ENCODE data around the gene ALDH1A2. TPM values are rescaled to one million over a fixed set of nuclear protein-coding genes. Genes with fewer than 3 reads are reported as not detected.
"Not testable (repeated sequence)": the region's sequence is repeated elsewhere in the genome, so short reads cannot be mapped to it uniquely, and the experiment has no call there.

ALDH1A2 gene
- total and polyA plus RNA-seq, 2 donors: 1.8 to 17.8 TPM

GRCh38 chr15:58103482-58103881, 38.0 kb upstream of the ALDH1A2 start:
- Histone ChIP-seq H3K4me3 (ENCODE audit: low read length in 2 of 2) (no peak overlapping the region), H3K4me1 (ENCODE audit: control insufficient read depth in 2 of 2, insufficient read depth in 2 of 2, low read length in 2 of 2) (no peaks in the 10 kb centered on the region), H3K27ac (ENCODE audit: low read depth in 1 of 2, low read length in 1 of 2) (no peak overlapping the region), H3K27me3 (ENCODE audit: control insufficient read depth in 2 of 2, insufficient read depth in 1 of 2, low read length in 1 of 2) (no peaks in the 10 kb centered on the region), H3K36me3 (ENCODE audit: control insufficient read depth in 2 of 2, insufficient read depth in 2 of 2, low read length in 1 of 2) (no peaks in the 10 kb centered on the region), H3K9me3 (ENCODE audit: control insufficient read depth in 2 of 2, insufficient read depth in 1 of 2, low read length in 1 of 2) (no peaks in the 10 kb centered on the region)
- DNase-seq (ENCODE audit: low read depth in 6 of 9, low spot score in 9 of 9): no peak

GRCh38 chr15:58096529-58097084, 31.1 kb upstream of the ALDH1A2 start:
- no peaks in the 10 kb centered on the region for H3K27me3 ChIP-seq (ENCODE audit: control insufficient read depth in 2 of 2, insufficient read depth in 1 of 2, low read length in 1 of 2)

GRCh38 chr15:58095415-58095814, 29.9 kb upstream of the ALDH1A2 start:
- no peak for DNase-seq (ENCODE audit: low read depth in 6 of 9, low spot score in 9 of 9)
- no peaks in the 10 kb centered on the region for H3K9me3 ChIP-seq (ENCODE audit: control insufficient read depth in 2 of 2, insufficient read depth in 1 of 2, low read length in 1 of 2)
- no peaks in the 10 kb centered on the region for H3K27me3 ChIP-seq (ENCODE audit: control insufficient read depth in 2 of 2, insufficient read depth in 1 of 2, low read length in 1 of 2)
- no peaks in the 10 kb centered on the region for H3K36me3 ChIP-seq (ENCODE audit: control insufficient read depth in 2 of 2, insufficient read depth in 2 of 2, low read length in 1 of 2)
- no peak overlapping the region for H3K27ac ChIP-seq (ENCODE audit: low read depth in 1 of 2, low read length in 1 of 2)
- 85% methylated on average over 2 of the region's 2 CpGs for WGBS
- H3K4me3 ChIP-seq (ENCODE audit: low read length in 2 of 2): no peak overlapping the region
- H3K4me1 ChIP-seq (ENCODE audit: control insufficient read depth in 2 of 2, insufficient read depth in 2 of 2, low read length in 2 of 2): no peaks in the 10 kb centered on the region

More at GRCh38 chr15:58096529-58097084, 31.1 kb upstream of the ALDH1A2 start:
- no peak for DNase-seq (ENCODE audit: low read depth in 6 of 9, low spot score in 9 of 9)
- WGBS: 97% methylated on average over 6 of the region's 6 CpGs
- Histone ChIP-seq H3K36me3 (ENCODE audit: control insufficient read depth in 2 of 2, insufficient read depth in 2 of 2, low read length in 1 of 2) (no peaks in the 10 kb centered on the region), H3K4me3 (ENCODE audit: low read length in 2 of 2) (no peak overlapping the region), H3K4me1 (ENCODE audit: control insufficient read depth in 2 of 2, insufficient read depth in 2 of 2, low read length in 2 of 2) (no peaks in the 10 kb centered on the region), H3K9me3 (ENCODE audit: control insufficient read depth in 2 of 2, insufficient read depth in 1 of 2, low read length in 1 of 2) (no peaks in the 10 kb centered on the region), H3K27ac (ENCODE audit: low read depth in 1 of 2, low read length in 1 of 2) (no peak overlapping the region)

GRCh38 chr15:58087871-58088270, 22.4 kb upstream of the ALDH1A2 start:
- H3K27me3 ChIP-seq (ENCODE audit: control insufficient read depth in 2 of 2, insufficient read depth in 1 of 2, low read length in 1 of 2): no peaks in the 10 kb centered on the region
- WGBS: 81% methylated on average over 2 of the region's 2 CpGs
- no peaks in the 10 kb centered on the region for H3K9me3 ChIP-seq (ENCODE audit: control insufficient read depth in 2 of 2, insufficient read depth in 1 of 2, low read length in 1 of 2)
- DNase-seq (ENCODE audit: low read depth in 6 of 9, low spot score in 9 of 9): no peak
- no peak overlapping the region for H3K27ac ChIP-seq (ENCODE audit: low read depth in 1 of 2, low read length in 1 of 2)
- no peaks in the 10 kb centered on the region for H3K4me1 ChIP-seq (ENCODE audit: control insufficient read depth in 2 of 2, insufficient read depth in 2 of 2, low read length in 2 of 2)
- no peaks in the 10 kb centered on the region for H3K36me3 ChIP-seq (ENCODE audit: control insufficient read depth in 2 of 2, insufficient read depth in 2 of 2, low read length in 1 of 2)
- H3K4me3 ChIP-seq (ENCODE audit: low read length in 2 of 2): no peak overlapping the region

GRCh38 chr15:58086491-58086890, 21.0 kb upstream of the ALDH1A2 start:
- no peak for DNase-seq (ENCODE audit: low read depth in 6 of 9, low spot score in 9 of 9)
- Histone ChIP-seq H3K4me3 (ENCODE audit: low read length in 2 of 2) (no peak overlapping the region), H3K9me3 (ENCODE audit: control insufficient read depth in 2 of 2, insufficient read depth in 1 of 2, low read length in 1 of 2) (no peaks in the 10 kb centered on the region), H3K27me3 (ENCODE audit: control insufficient read depth in 2 of 2, insufficient read depth in 1 of 2, low read length in 1 of 2) (no peaks in the 10 kb centered on the region), H3K36me3 (ENCODE audit: control insufficient read depth in 2 of 2, insufficient read depth in 2 of 2, low read length in 1 of 2) (no peaks in the 10 kb centered on the region), H3K27ac (ENCODE audit: low read depth in 1 of 2, low read length in 1 of 2) (no peak overlapping the region), H3K4me1 (ENCODE audit: control insufficient read depth in 2 of 2, insufficient read depth in 2 of 2, low read length in 2 of 2) (no peaks in the 10 kb centered on the region)
- 91% methylated on average over 2 of the region's 2 CpGs for WGBS

GRCh38 chr15:58083526-58083925, 18.0 kb upstream of the ALDH1A2 start:
- Histone ChIP-seq H3K9me3 (ENCODE audit: control insufficient read depth in 2 of 2, insufficient read depth in 1 of 2, low read length in 1 of 2) (no peaks in the 10 kb centered on the region), H3K27me3 (ENCODE audit: control insufficient read depth in 2 of 2, insufficient read depth in 1 of 2, low read length in 1 of 2) (no peaks in the 10 kb centered on the region), H3K4me1 (ENCODE audit: control insufficient read depth in 2 of 2, insufficient read depth in 2 of 2, low read length in 2 of 2) (no peaks in the 10 kb centered on the region), H3K4me3 (ENCODE audit: low read length in 2 of 2) (no peak overlapping the region), H3K36me3 (ENCODE audit: control insufficient read depth in 2 of 2, insufficient read depth in 2 of 2, low read length in 1 of 2) (no peaks in the 10 kb centered on the region), H3K27ac (ENCODE audit: low read depth in 1 of 2, low read length in 1 of 2) (no peak overlapping the region)
- DNase-seq (ENCODE audit: low read depth in 6 of 9, low spot score in 9 of 9): no peak

GRCh38 chr15:58081891-58082290, 16.4 kb upstream of the ALDH1A2 start:
- WGBS: 97% methylated on average over 4 of the region's 4 CpGs
- DNase-seq (ENCODE audit: low read depth in 6 of 9, low spot score in 9 of 9): no peak
- Histone ChIP-seq H3K4me1 (ENCODE audit: control insufficient read depth in 2 of 2, insufficient read depth in 2 of 2, low read length in 2 of 2) (no peaks in the 10 kb centered on the region), H3K27ac (ENCODE audit: low read depth in 1 of 2, low read length in 1 of 2) (no peak overlapping the region), H3K4me3 (ENCODE audit: low read length in 2 of 2) (no peak overlapping the region), H3K36me3 (ENCODE audit: control insufficient read depth in 2 of 2, insufficient read depth in 2 of 2, low read length in 1 of 2) (no peaks in the 10 kb centered on the region), H3K9me3 (ENCODE audit: control insufficient read depth in 2 of 2, insufficient read depth in 1 of 2, low read length in 1 of 2) (no peaks in the 10 kb centered on the region), H3K27me3 (ENCODE audit: control insufficient read depth in 2 of 2, insufficient read depth in 1 of 2, low read length in 1 of 2) (no peaks in the 10 kb centered on the region)

- 94% methylated on average over 1 of the region's 1 CpG for WGBS
These were observed 15.9 kb upstream of the ALDH1A2 start for GRCh38 chr15:58081456-58081855.

GRCh38 chr15:58080959-58081358, 15.4 kb upstream of the ALDH1A2 start:
- H3K27ac ChIP-seq (ENCODE audit: low read depth in 1 of 2, low read length in 1 of 2); H3K27me3 ChIP-seq (ENCODE audit: control insufficient read depth in 2 of 2, insufficient read depth in 1 of 2, low read length in 1 of 2); H3K36me3 ChIP-seq (ENCODE audit: control insufficient read depth in 2 of 2, insufficient read depth in 2 of 2, low read length in 1 of 2); DNase-seq (ENCODE audit: low read depth in 6 of 9, low spot score in 9 of 9); H3K9me3 ChIP-seq (ENCODE audit: control insufficient read depth in 2 of 2, insufficient read depth in 1 of 2, low read length in 1 of 2); H3K4me1 ChIP-seq (ENCODE audit: control insufficient read depth in 2 of 2, insufficient read depth in 2 of 2, low read length in 2 of 2); H3K4me3 ChIP-seq (ENCODE audit: low read length in 2 of 2): not testable (repeated sequence)
- WGBS: 94% methylated on average over 5 of the region's 5 CpGs

More at GRCh38 chr15:58081456-58081855, 15.9 kb upstream of the ALDH1A2 start:
- H3K36me3 ChIP-seq (ENCODE audit: control insufficient read depth in 2 of 2, insufficient read depth in 2 of 2, low read length in 1 of 2): no peaks in the 10 kb centered on the region
- peaks cover 0 to under 1% of the 10 kb centered on the region in 2 donors for H3K27me3 ChIP-seq (ENCODE audit: control insufficient read depth in 2 of 2, insufficient read depth in 1 of 2, low read length in 1 of 2)
- H3K27ac ChIP-seq (ENCODE audit: low read depth in 1 of 2, low read length in 1 of 2): no peak overlapping the region
- H3K9me3 ChIP-seq (ENCODE audit: control insufficient read depth in 2 of 2, insufficient read depth in 1 of 2, low read length in 1 of 2): no peaks in the 10 kb centered on the region
- H3K4me3 ChIP-seq (ENCODE audit: low read length in 2 of 2): no peak overlapping the region
- no peaks in the 10 kb centered on the region for H3K4me1 ChIP-seq (ENCODE audit: control insufficient read depth in 2 of 2, insufficient read depth in 2 of 2, low read length in 2 of 2)
- no peak for DNase-seq (ENCODE audit: low read depth in 6 of 9, low spot score in 9 of 9)

GRCh38 chr15:58080398-58080797, 14.9 kb upstream of the ALDH1A2 start:
- no peaks in the 10 kb centered on the region for H3K4me1 ChIP-seq (ENCODE audit: control insufficient read depth in 2 of 2, insufficient read depth in 2 of 2, low read length in 2 of 2)
- no peaks in the 10 kb centered on the region for H3K9me3 ChIP-seq (ENCODE audit: control insufficient read depth in 2 of 2, insufficient read depth in 1 of 2, low read length in 1 of 2)
- WGBS: 89% methylated on average over 8 of the region's 8 CpGs
- H3K4me3 ChIP-seq (ENCODE audit: low read length in 2 of 2): no peak overlapping the region
- DNase-seq (ENCODE audit: low read depth in 6 of 9, low spot score in 9 of 9): no peak
- peaks cover 0 to 2% of the 10 kb centered on the region in 2 donors for H3K27me3 ChIP-seq (ENCODE audit: control insufficient read depth in 2 of 2, insufficient read depth in 1 of 2, low read length in 1 of 2)
- no peaks in the 10 kb centered on the region for H3K36me3 ChIP-seq (ENCODE audit: control insufficient read depth in 2 of 2, insufficient read depth in 2 of 2, low read length in 1 of 2)
- H3K27ac ChIP-seq (ENCODE audit: low read depth in 1 of 2, low read length in 1 of 2): no peak overlapping the region

Measured in thymus (tissue), 11 donors.